ENCODE measurements around the gene AUNIP. TPM values are rescaled to one million over a fixed set of nuclear protein-coding genes. Genes with fewer than 3 reads are reported as not detected.

The AUNIP gene
- total and polyA plus RNA-seq, 3 experiments from 2014 or later, result 7.3 to 7.4 TPM; not detected in 1

DNA sequence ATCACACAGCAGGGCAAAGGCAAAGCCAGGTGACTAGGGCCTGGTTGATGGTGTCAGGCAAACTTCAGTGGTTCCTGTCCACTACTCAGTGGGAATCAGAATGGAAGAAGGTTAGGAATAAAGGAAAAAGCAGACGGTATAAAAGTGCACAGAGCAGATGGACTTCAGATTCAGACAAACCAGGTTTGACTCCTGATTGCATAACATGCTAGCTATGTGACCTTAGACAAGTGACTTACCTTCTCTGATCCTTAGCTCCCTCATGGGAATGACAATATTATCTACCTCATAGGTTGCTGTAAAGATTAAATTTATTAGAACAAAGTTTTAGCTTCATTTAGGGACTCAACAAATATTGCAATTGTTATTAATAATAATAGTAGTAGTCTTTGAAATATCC is 11.4 kb upstream of the AUNIP start:
- H3K9me3 Mint-ChIP-seq, result no peaks in the 10 kb centered on the region
- Histone ChIP-seq H3K4me1 (ENCODE audit: insufficient read depth, low read length) (peaks cover 11% of the 10 kb centered on the region), H3K27ac (ENCODE audit: low read depth, low read length) (no peak overlapping the region), H3K27me3 (ENCODE audit: insufficient read depth, low read length, poor library complexity, severe bottlenecking) (no peaks in the 10 kb centered on the region), H3K4me3 (ENCODE audit: low read length) (no peak overlapping the region), H3K9me3 (ENCODE audit: low read length) (no peaks in the 10 kb centered on the region), H3K36me3 (ENCODE audit: insufficient read depth, low read length) (no peaks in the 10 kb centered on the region)
- H3K27me3 Mint-ChIP-seq, result no peaks in the 10 kb centered on the region
- no peak overlapping the region for H3K4me3 Mint-ChIP-seq
- POLR2A ChIA-PET, result no interaction called here
- no peaks in the 10 kb centered on the region for H3K36me3 Mint-ChIP-seq
- CTCF ChIA-PET, result interaction anchor here (1.6 kb wide), 1 partner anchor 25 kb away, joined by 6 read pairs; no protein-coding TSS in a partner anchor
- peaks cover 0 to 5% (median 3%) of the 10 kb centered on the region in 3 donors for H3K4me1 Mint-ChIP-seq
- H3K27ac Mint-ChIP-seq, result peak overlapping the region in 1 of 8 donors; percentile 35
- DNase-seq, result no peak

DNA sequence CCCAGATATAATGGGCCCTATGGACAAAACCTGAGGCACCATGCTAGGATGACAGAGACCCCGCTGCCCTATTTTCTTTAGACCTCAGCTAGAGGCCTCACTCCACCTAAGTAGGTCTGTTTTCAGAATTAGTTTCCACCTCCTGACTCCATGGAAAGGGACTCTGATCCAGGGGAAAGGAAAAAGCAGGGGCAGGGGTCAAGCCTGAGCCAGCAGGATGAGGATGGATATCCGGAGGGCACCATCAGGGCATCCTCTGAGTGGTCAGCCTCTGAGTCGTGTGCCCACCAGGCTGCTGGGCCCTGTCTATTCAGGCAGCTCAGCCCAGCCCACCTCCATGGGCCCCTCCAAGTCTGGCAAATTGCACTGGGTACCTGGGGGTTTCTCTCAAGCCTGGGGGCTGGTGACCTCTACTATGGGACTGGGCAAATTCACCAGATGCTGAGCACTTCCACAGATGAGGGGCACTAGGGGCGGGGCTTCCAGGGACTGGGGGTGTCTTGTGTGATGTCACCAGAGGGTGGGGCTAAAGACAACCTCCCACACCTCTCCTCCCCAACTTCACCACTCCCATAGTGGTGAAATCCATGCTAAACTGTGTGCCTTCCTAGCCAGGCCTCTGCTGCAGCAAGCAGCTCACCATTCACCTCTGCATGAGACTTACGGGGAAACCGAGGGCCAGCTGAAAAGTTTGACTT is 10.8 kb upstream of the AUNIP start:
- no peaks in the 10 kb centered on the region for H3K36me3 ChIP-seq (ENCODE audit: insufficient read depth, low read length)
- DNase-seq, result no peak
- Mint-ChIP-seq H3K9me3 (no peaks in the 10 kb centered on the region), H3K36me3 (no peaks in the 10 kb centered on the region), H3K27me3 (no peaks in the 10 kb centered on the region), H3K4me3 (no peak overlapping the region), H3K27ac (peak overlapping the region in 2 of 8 donors; percentile 32 to 50), H3K4me1 (peaks cover 0 to 4% (median 3%) of the 10 kb centered on the region in 3 donors)
- no peaks in the 10 kb centered on the region for H3K9me3 ChIP-seq (ENCODE audit: low read length)
- POLR2A ChIA-PET, result interaction anchor here (0.6 kb wide), 1 partner anchor 98 kb away, joined by 3 read pairs; no protein-coding TSS in a partner anchor
- H3K4me3 ChIP-seq (ENCODE audit: low read length), result no peak overlapping the region
- H3K4me1 ChIP-seq (ENCODE audit: insufficient read depth, low read length), result peaks cover 10% of the 10 kb centered on the region
- CTCF ChIA-PET, result interaction anchor here (1.6 kb wide), 1 partner anchor 26 kb away, joined by 6 read pairs; no protein-coding TSS in a partner anchor
- H3K27ac ChIP-seq (ENCODE audit: low read depth, low read length), result no peak overlapping the region
- H3K27me3 ChIP-seq (ENCODE audit: insufficient read depth, low read length, poor library complexity, severe bottlenecking), result no peaks in the 10 kb centered on the region

DNA sequence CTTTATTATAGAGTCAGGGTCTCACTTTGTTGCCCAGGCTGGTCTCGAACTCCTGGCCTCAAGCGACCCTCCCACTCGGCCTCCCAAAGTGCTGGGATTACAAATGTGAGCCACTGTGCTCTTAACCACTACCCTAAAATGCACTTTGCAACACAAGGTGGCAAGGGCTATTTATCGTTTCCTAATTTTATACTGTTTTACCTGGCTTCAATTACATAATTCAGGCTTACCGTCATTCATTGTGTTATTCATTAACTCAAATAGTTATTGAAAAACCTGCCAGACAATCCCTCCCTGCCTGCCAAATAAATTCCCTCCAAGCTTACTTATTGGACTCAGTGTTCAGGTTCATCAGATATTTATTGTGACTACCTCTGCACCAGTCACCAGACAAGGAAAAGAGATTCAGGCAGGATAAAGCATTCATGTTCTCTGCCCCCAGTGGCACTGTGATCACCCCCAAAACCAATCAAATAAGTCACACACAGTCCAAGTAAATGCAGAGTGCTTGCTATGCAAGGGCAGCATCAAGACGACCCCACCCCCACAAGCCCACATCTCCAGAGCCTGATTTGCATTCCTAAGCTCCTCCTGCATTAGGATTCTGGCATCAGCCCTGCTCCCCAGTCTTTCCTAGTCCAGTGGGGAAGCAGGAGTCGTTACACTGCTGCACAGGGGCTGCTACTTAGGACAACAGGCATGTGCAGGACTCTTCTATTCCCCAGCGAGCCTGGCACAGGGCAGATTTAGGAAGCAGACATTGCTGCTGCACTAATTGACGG is 8.1 kb upstream of the AUNIP start:
- no peaks in the 10 kb centered on the region for H3K4me1 ChIP-seq (ENCODE audit: insufficient read depth, low read length)
- H3K36me3 ChIP-seq (ENCODE audit: insufficient read depth, low read length), result no peaks in the 10 kb centered on the region
- H3K27ac ChIP-seq (ENCODE audit: low read depth, low read length), result no peak overlapping the region
- H3K9me3 ChIP-seq (ENCODE audit: low read length), result no peaks in the 10 kb centered on the region
- H3K36me3 Mint-ChIP-seq, result no peaks in the 10 kb centered on the region
- no peak for DNase-seq
- POLR2A ChIA-PET, result no interaction called here
- no peaks in the 10 kb centered on the region for H3K27me3 Mint-ChIP-seq
- H3K4me3 ChIP-seq (ENCODE audit: low read length), result no peak overlapping the region
- CTCF ChIA-PET, result no interaction called here
- H3K27ac Mint-ChIP-seq, result peak overlapping the region in 1 of 8 donors; percentile 43
- H3K9me3 Mint-ChIP-seq, result no peaks in the 10 kb centered on the region
- H3K27me3 ChIP-seq (ENCODE audit: insufficient read depth, low read length, poor library complexity, severe bottlenecking), result no peaks in the 10 kb centered on the region
- no peaks in the 10 kb centered on the region for H3K4me1 Mint-ChIP-seq
- no peak overlapping the region for H3K4me3 Mint-ChIP-seq

DNA sequence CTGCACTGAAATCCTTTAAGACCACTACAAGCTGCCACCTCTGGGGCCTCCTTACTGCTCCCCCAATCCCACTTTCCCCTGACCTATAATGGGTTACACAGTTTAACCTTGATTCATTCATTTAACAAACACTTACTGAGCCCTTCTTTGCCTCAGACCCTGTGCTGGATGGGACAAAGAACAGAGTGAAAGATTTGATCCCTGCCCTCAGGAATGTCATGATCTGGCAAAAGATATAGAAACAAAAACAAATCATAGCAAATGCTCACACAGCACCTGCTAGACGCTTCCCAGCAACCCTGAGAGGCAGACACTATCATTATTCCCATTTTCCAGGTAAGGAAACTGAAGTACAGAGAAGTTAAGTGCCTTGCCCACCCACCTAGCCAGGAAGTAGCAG is 7.0 kb upstream of the AUNIP start:
- Mint-ChIP-seq H3K27me3 (no peaks in the 10 kb centered on the region), H3K4me1 (peaks cover 2 to 4% (median 3%) of the 10 kb centered on the region in 3 donors), H3K36me3 (no peaks in the 10 kb centered on the region), H3K27ac (no peak overlapping the region), H3K9me3 (no peaks in the 10 kb centered on the region), H3K4me3 (no peak overlapping the region)
- H3K27me3 ChIP-seq (ENCODE audit: insufficient read depth, low read length, poor library complexity, severe bottlenecking), result no peaks in the 10 kb centered on the region
- ChIA-PET CTCF (no interaction called here), POLR2A (no interaction called here)
- no peaks in the 10 kb centered on the region for H3K4me1 ChIP-seq (ENCODE audit: insufficient read depth, low read length)
- DNase-seq, result no peak
- H3K36me3 ChIP-seq (ENCODE audit: insufficient read depth, low read length), result no peaks in the 10 kb centered on the region
- H3K9me3 ChIP-seq (ENCODE audit: low read length), result no peaks in the 10 kb centered on the region
- H3K4me3 ChIP-seq (ENCODE audit: low read length), result no peak overlapping the region
- H3K27ac ChIP-seq (ENCODE audit: low read depth, low read length), result no peak overlapping the region

DNA sequence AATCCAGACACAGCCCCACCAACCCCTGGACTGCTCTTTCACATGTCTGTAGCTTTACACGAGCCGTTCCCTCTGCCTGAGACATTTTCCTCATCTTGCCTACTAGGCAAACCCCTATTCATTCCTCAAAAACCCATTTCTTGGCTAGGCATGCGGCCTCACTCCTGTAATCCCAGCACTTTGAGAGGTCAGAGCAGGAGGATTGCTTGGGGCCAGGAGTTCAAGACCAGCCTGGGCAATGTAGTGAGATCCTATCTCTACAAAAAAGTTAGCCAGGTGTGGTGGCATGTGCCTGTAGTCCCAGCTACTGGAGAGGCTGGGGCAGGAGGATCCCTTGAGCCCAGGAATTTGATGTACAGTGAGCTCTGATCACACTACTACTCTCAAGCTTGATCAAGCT is 5.2 kb upstream of the AUNIP start:
- no peaks in the 10 kb centered on the region for H3K36me3 ChIP-seq (ENCODE audit: insufficient read depth, low read length)
- no peak overlapping the region for H3K4me3 ChIP-seq (ENCODE audit: low read length)
- no peaks in the 10 kb centered on the region for H3K27me3 Mint-ChIP-seq
- CTCF ChIA-PET, result no interaction called here
- DNase-seq, result no peak
- no peaks in the 10 kb centered on the region for H3K9me3 Mint-ChIP-seq
- peaks cover 0 to 4% (median 0%) of the 10 kb centered on the region in 3 donors for H3K36me3 Mint-ChIP-seq
- no peak overlapping the region for H3K27ac Mint-ChIP-seq
- H3K4me1 Mint-ChIP-seq, result peaks cover 11 to 15% (median 15%) of the 10 kb centered on the region in 3 donors
- H3K4me1 ChIP-seq (ENCODE audit: insufficient read depth, low read length), result no peaks in the 10 kb centered on the region
- no peak overlapping the region for H3K4me3 Mint-ChIP-seq
- POLR2A ChIA-PET, result interaction anchor here (0.9 kb wide), 1 partner anchor 11 kb away, joined by 3 read pairs; no protein-coding TSS in a partner anchor
- H3K27ac ChIP-seq (ENCODE audit: low read depth, low read length), result no peak overlapping the region
- no peaks in the 10 kb centered on the region for H3K9me3 ChIP-seq (ENCODE audit: low read length)
- H3K27me3 ChIP-seq (ENCODE audit: insufficient read depth, low read length, poor library complexity, severe bottlenecking), result no peaks in the 10 kb centered on the region

DNA sequence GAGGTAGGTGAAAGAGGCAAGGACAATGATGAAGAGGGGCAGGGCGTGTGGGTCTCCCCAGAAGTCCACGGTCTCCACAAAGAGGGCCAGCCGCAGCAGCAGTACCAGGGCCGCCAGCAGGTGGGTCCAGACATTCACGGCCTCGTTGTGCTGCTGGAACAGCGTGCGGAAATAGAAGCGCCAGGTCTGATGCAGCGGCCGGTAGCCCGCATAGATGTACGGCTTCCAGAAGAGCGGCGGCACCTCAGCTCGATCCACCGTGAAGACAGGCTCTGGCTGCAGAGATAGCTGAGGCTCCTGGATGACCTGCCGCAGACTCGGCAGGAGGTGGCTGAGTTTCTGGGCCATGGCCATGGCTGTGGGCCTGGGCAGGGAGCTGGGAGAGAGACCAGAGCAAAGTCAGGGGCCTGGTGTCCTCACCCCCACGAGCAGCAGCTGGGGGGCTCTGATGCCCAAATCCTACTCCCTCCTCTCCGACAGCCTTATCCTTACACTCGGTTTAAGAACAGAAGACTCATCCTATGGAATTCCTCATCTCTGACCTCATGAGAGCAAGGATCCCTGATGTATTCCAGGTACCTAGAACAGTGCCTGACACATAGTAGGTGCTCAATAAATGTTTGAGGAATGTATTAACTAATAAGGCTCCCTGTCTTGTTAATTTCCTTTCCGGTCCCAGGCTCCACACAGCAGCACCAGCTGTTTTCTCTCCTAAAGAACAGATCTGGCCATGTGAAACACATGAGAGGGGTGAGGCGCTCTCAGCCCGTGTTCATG is 4.4 kb upstream of the AUNIP start:
- H3K36me3 ChIP-seq (ENCODE audit: insufficient read depth, low read length), result no peaks in the 10 kb centered on the region
- H3K9me3 ChIP-seq (ENCODE audit: low read length), result no peaks in the 10 kb centered on the region
- Mint-ChIP-seq H3K36me3 (peaks cover 0 to 5% (median 0%) of the 10 kb centered on the region in 3 donors), H3K27me3 (no peaks in the 10 kb centered on the region), H3K9me3 (no peaks in the 10 kb centered on the region), H3K27ac (no peak overlapping the region), H3K4me1 (peaks cover 16 to 22% (median 22%) of the 10 kb centered on the region in 3 donors), H3K4me3 (no peak overlapping the region)
- DNase-seq, result no peak
- peaks cover 5% of the 10 kb centered on the region for H3K4me1 ChIP-seq (ENCODE audit: insufficient read depth, low read length)
- ChIA-PET CTCF (interaction anchor here (1.1 kb wide), 1 partner anchor 12 kb away, joined by 3 read pairs; the partner anchor contains the start of gene PAQR7), POLR2A (interaction anchor here (0.9 kb wide), 1 partner anchor 12 kb away, joined by 3 read pairs; no protein-coding TSS in a partner anchor)
- no peaks in the 10 kb centered on the region for H3K27me3 ChIP-seq (ENCODE audit: insufficient read depth, low read length, poor library complexity, severe bottlenecking)
- no peak overlapping the region for H3K4me3 ChIP-seq (ENCODE audit: low read length)
- H3K27ac ChIP-seq (ENCODE audit: low read depth, low read length), result no peak overlapping the region

DNA sequence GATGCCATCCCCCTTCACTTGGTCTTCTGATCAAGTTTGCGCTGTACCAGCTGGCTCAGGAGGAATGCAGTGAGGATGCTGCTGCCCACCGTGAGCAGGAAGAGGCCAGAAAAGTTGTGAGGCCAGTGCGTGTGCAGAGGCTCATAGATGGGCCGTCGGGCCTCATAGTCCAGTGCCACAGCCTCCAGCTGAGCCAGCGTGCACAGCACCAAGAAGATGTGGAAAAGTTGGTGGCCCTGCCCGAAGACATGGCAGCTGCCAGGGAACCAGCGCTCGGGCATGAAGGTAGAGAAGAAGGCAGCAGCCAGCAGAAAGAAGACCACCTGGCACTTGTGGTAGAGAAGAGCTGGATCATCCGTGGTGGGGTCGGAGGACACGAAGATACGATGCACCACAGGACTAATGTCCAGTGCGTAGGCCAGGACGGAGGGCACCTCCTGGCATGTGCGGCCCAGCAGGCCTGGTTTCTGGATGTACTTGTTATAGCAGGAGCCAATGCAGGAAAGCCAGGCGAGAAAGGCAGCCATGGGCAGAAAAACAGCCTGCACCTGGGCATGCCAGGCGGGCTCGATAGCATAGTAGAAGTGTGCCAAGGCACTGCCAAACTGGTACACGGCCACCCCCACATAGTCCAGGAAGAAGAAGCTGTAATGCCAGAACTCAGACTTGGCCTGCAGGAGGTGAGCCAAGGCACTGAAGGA is 3.7 kb upstream of the AUNIP start:
- no peak overlapping the region for H3K4me3 ChIP-seq (ENCODE audit: low read length)
- no peaks in the 10 kb centered on the region for H3K36me3 ChIP-seq (ENCODE audit: insufficient read depth, low read length)
- peaks cover 9% of the 10 kb centered on the region for H3K4me1 ChIP-seq (ENCODE audit: insufficient read depth, low read length)
- POLR2A ChIA-PET, result no interaction called here
- no peaks in the 10 kb centered on the region for H3K27me3 ChIP-seq (ENCODE audit: insufficient read depth, low read length, poor library complexity, severe bottlenecking)
- H3K4me1 Mint-ChIP-seq, result peaks cover 18 to 28% (median 26%) of the 10 kb centered on the region in 3 donors
- no peaks in the 10 kb centered on the region for H3K9me3 ChIP-seq (ENCODE audit: low read length)
- H3K9me3 Mint-ChIP-seq, result no peaks in the 10 kb centered on the region
- H3K4me3 Mint-ChIP-seq, result no peak overlapping the region
- H3K36me3 Mint-ChIP-seq, result peaks cover 0 to 5% (median 0%) of the 10 kb centered on the region in 3 donors
- CTCF ChIA-PET, result interaction anchor here (1.1 kb wide), 1 partner anchor 13 kb away, joined by 3 read pairs; the partner anchor contains the start of gene PAQR7
- H3K27ac ChIP-seq (ENCODE audit: low read depth, low read length), result no peak overlapping the region
- no peak for DNase-seq
- H3K27me3 Mint-ChIP-seq, result no peaks in the 10 kb centered on the region
- peak overlapping the region in 2 of 8 donors; percentile 29 to 60 for H3K27ac Mint-ChIP-seq

Measured in CD8-positive, alpha-beta memory T cell (primary cell).